Ascending aorta (tissue), 2 donors: Measurements from ENCODE around the gene VEGFA. TPM values are rescaled to one million over a fixed set of nuclear protein-coding genes. Genes with fewer than 3 reads are reported as not detected.

Experiments used
- DNase-seq, 2 donors: peaks; one replicate each; pipeline ENCODE4 v3.0.0-alpha.2; 2019; ENCODE audit warnings: low spot score in 2 of 2
- H3K27ac ChIP-seq, 2 donors: fragments of 200-600 bp; sonication (generic); one replicate each; pipeline ENCODE4 v1.5.1; 2016 to 2017; ENCODE audit warnings: mild to moderate bottlenecking in 1 of 2
- H3K27me3 ChIP-seq: fragments of 200-600 bp; sonication (generic); one replicate; pipeline ENCODE4 v1.5.1; 2017
- H3K36me3 ChIP-seq, 2 donors: fragments of 200-600 bp; sonication (generic); one replicate each; pipeline ENCODE4 v1.5.1; 2016
- H3K4me1 ChIP-seq, 2 donors: fragments of 200-600 bp; sonication (generic); one replicate each; pipeline ENCODE4 v1.5.1; 2016 to 2017; ENCODE audit warnings: mild to moderate bottlenecking in 1 of 2
- H3K4me3 ChIP-seq, 2 donors: fragments of 200-600 bp; sonication (generic); one replicate each; pipeline ENCODE4 v1.5.1; 2016 to 2017; ENCODE audit warnings: mild to moderate bottlenecking in 1 of 2
- H3K9me3 ChIP-seq, 2 donors: fragments of 200-600 bp; sonication (generic); one replicate each; pipeline ENCODE4 v1.5.1; 2016
- CTCF ChIP-seq, 3 experiments: fragments of 200-600 bp in 2 of 3; fragments of 450-650 bp in 1 of 3; sonication (generic) in 2 of 3; IDR thresholded peaks; one replicate each; pipeline ENCODE4 v1.5.1; 2016 to 2019; ENCODE audit warnings: antibody characterized with exemption in 3 of 3, mild to moderate bottlenecking in 1 of 3, moderate library complexity in 1 of 3
- intact Hi-C: fragments of 100-400 bp; cut with DNase I; formaldehyde crosslinking; loops from one replicate; pipeline ENCODE4 v1.15.1; 2023
- total RNA-seq: library from RNA; depleted of rRNA; stranded (reverse); fragments of >200 nt; gene quantifications from one replicate; pipeline ENCODE4 v1.1.0, GENCODE V29; 2016

VEGFA gene
- total RNA-seq, 1 donor from 2014 or later = 110 TPM

- Histone ChIP-seq H3K36me3 (peaks cover 46 to 72% of the 10 kb centered on the region in 2 donors), H3K9me3 (no peaks in the 10 kb centered on the region), H3K4me3 (no peak overlapping the region), H3K27ac (no peak overlapping the region), H3K27me3 (no peaks in the 10 kb centered on the region), H3K4me1 (peaks cover 0 to under 1% of the 10 kb centered on the region in 2 donors)
- intact Hi-C loops = no loop called here
- TF ChIP-seq CTCF (IDR thresholded peaks at IDR 0.05) = no peak
- DNase-seq = no peak
Observed at GRCh38 chr6:43780293-43780692, 10.3 kb downstream of the VEGFA start.

GRCh38 chr6:43780941-43781928 lies 11.2 kb downstream of the VEGFA start:
- DNase-seq = no peak
- Histone ChIP-seq H3K27ac (no peak overlapping the region), H3K4me3 (no peak overlapping the region), H3K27me3 (no peaks in the 10 kb centered on the region), H3K9me3 (no peaks in the 10 kb centered on the region), H3K4me1 (no peaks in the 10 kb centered on the region), H3K36me3 (peaks cover 49 to 76% of the 10 kb centered on the region in 2 donors)
- intact Hi-C loops = no loop called here
- TF ChIP-seq CTCF (IDR thresholded peaks at IDR 0.05) = no peak

- DNase-seq = no peak
- Histone ChIP-seq H3K27ac (no peak overlapping the region), H3K4me3 (no peak overlapping the region), H3K36me3 (peaks cover 49 to 76% of the 10 kb centered on the region in 2 donors), H3K27me3 (no peaks in the 10 kb centered on the region), H3K9me3 (no peaks in the 10 kb centered on the region), H3K4me1 (no peaks in the 10 kb centered on the region)
- TF ChIP-seq CTCF (IDR thresholded peaks at IDR 0.05) = no peak
- intact Hi-C loops = no loop called here
Observed at GRCh38 chr6:43781941-43782704, 12.1 kb downstream of the VEGFA start.

DNA sequence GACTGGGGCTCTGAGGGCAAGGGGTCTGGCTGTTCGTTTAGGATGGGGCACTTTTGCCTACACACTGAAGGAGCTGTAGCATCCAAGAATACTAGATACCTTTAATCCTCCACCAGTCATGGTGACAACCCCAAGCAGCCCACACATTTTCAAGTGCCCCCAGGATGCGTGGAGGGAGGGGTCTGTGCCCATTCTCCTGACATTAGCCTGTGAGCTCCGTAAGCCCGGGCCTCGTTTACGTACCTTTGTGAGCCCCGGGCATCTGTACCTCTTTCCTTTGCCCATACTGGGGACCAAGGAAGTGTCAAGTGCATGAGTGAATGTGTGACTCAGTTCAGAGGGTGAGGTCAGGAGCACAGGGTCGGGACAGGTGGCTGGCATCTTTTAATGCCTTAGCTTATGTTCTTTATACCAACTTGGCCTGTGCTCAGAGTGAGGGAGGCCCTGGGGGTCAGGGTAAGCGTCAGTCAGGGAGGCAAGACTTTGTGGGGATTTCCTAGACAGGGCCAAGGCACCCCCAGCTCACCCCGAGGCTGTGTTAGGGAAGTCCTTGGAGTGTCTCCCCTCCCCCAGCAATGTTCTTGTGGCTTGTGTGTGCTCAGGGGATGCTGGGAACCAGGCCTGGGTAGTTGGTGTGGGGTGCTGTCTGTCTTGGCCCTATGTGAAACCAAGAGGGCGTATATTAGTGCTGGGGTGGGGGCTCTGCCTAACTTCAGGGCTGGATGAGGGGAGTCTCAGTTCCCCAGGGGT lies 12.9 kb downstream of the VEGFA start:
- no peak overlapping the region for H3K4me3 ChIP-seq
- no peaks in the 10 kb centered on the region for H3K4me1 ChIP-seq
- TF ChIP-seq CTCF (IDR thresholded peaks at IDR 0.05) = no peak
- no peak overlapping the region for H3K27ac ChIP-seq
- no peaks in the 10 kb centered on the region for H3K27me3 ChIP-seq
- H3K9me3 ChIP-seq = no peaks in the 10 kb centered on the region
- DNase-seq = no peak
- peaks cover 44 to 69% of the 10 kb centered on the region in 2 donors for H3K36me3 ChIP-seq
- intact Hi-C loops = no loop called here

DNA sequence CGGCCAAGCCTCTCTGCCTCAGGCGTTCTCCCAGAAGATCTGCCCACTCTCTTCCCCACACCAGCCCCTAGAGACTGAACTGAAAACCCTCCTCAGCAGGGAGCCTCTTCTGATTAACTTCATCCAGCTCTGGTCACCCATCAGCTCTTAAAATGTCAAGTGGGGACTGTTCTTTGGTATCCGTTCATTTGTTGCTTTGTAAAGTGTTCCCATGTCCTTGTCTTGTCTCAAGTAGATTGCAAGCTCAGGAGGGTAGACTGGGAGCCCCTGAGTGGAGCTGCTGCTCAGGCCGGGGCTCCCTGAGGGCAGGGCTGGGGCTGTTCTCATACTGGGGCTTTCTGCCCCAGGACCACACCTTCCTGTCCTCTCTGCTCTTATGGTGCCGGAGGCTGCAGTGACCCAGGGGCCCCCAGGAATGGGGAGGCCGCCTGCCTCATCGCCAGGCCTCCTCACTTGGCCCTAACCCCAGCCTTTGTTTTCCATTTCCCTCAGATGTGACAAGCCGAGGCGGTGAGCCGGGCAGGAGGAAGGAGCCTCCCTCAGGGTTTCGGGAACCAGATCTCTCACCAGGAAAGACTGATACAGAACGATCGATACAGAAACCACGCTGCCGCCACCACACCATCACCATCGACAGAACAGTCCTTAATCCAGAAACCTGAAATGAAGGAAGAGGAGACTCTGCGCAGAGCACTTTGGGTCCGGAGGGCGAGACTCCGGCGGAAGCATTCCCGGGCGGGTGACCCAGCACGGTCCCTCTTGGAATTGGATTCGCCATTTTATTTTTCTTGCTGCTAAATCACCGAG lies 14.2 kb downstream of the VEGFA start:
- H3K36me3 ChIP-seq = peaks cover 33 to 58% of the 10 kb centered on the region in 2 donors
- intact Hi-C loops = no loop called here
- no peaks in the 10 kb centered on the region for H3K4me1 ChIP-seq

More for the DNA sequence above, 14.2 kb downstream of the VEGFA start:
- no peak for DNase-seq
- Histone ChIP-seq H3K27ac (no peak overlapping the region), H3K4me3 (no peak overlapping the region), H3K9me3 (no peaks in the 10 kb centered on the region), H3K27me3 (no peaks in the 10 kb centered on the region)
- TF ChIP-seq CTCF (IDR thresholded peaks at IDR 0.05) = no peak
